ENCODE results near the gene ZNF277. TPM values are rescaled to one million over a fixed set of nuclear protein-coding genes. Genes with fewer than 3 reads are reported as not detected.

ZNF277 gene
- total RNA-seq, 6 donors from 2014 or later = 20.8 to 63.1 (median 34.8) TPM

GRCh38 chr7:112279042-112279441 lies 72.5 kb downstream of the ZNF277 start:
- WGBS, 2 donors = 90 to 92% methylated on average over 2 of the region's 2 CpGs
- H3K4me3 ChIP-seq = no peak overlapping the region
- no peaks in the 10 kb centered on the region for H3K9me3 ChIP-seq
- H3K27ac ChIP-seq = no peak overlapping the region
- DNase-seq (no peak), ATAC-seq (ENCODE audit: low FRiP score in 2 of 2) (no peak)
- no peak for TF ChIP-seq POLR2AphosphoS5 (IDR thresholded peaks at IDR 0.05)
- TF ChIP-seq POLR2A (IDR thresholded peaks at IDR 0.05) = no peak
- TF ChIP-seq, protein P1, sequence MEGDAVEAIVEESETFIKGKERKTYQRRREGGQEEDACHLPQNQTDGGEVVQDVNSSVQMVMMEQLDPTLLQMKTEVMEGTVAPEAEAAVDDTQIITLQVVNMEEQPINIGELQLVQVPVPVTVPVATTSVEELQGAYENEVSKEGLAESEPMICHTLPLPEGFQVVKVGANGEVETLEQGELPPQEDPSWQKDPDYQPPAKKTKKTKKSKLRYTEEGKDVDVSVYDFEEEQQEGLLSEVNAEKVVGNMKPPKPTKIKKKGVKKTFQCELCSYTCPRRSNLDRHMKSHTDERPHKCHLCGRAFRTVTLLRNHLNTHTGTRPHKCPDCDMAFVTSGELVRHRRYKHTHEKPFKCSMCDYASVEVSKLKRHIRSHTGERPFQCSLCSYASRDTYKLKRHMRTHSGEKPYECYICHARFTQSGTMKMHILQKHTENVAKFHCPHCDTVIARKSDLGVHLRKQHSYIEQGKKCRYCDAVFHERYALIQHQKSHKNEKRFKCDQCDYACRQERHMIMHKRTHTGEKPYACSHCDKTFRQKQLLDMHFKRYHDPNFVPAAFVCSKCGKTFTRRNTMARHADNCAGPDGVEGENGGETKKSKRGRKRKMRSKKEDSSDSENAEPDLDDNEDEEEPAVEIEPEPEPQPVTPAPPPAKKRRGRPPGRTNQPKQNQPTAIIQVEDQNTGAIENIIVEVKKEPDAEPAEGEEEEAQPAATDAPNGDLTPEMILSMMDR (IDR thresholded peaks at IDR 0.05) = no peak
- no peak for TF ChIP-seq EP300 (IDR thresholded peaks at IDR 0.05)
- H3K27me3 ChIP-seq = no peaks in the 10 kb centered on the region
- no peaks in the 10 kb centered on the region for H3K36me3 ChIP-seq
- no peaks in the 10 kb centered on the region for H3K4me1 ChIP-seq

DNA sequence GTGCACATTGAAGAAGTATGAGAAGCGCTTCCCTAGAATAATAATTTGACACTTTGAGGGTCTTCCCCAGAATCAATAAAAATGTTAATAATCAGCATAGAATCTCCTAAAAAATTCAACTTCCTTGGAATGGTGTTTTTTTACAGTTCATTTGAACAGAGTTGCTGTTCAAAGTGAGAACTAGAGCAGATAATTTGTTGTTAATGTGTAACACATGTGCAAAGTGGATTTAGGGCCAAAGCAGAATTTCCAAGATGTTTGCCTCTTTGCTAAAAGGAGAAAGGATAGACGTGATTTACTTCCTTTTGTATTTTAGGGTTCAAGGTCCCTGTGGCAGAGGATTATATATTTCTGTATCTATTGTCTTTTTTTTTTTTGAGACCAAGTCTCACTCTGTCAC lies 73.8 kb downstream of the ZNF277 start:
- no peak for ATAC-seq (ENCODE audit: low FRiP score in 2 of 2)
- DNase-seq = no peak
- H3K9me3 ChIP-seq = no peaks in the 10 kb centered on the region
- WGBS, 2 donors = 86 to 87% methylated on average over 2 of the region's 2 CpGs
- no peak overlapping the region for H3K4me3 ChIP-seq
- TF ChIP-seq, protein P1 (IDR thresholded peaks at IDR 0.05) = no peak
- TF ChIP-seq POLR2A (IDR thresholded peaks at IDR 0.05) = no peak
- no peak for TF ChIP-seq POLR2AphosphoS5 (IDR thresholded peaks at IDR 0.05)
- no peak for TF ChIP-seq EP300 (IDR thresholded peaks at IDR 0.05)
- H3K36me3 ChIP-seq = no peaks in the 10 kb centered on the region
- H3K27ac ChIP-seq = no peak overlapping the region
- no peaks in the 10 kb centered on the region for H3K27me3 ChIP-seq
- H3K4me1 ChIP-seq = no peaks in the 10 kb centered on the region

GRCh38 chr7:112282476-112283188 lies 76.1 kb downstream of the ZNF277 start:
- no peak for ATAC-seq (ENCODE audit: low FRiP score in 2 of 2)
- H3K9me3 ChIP-seq = no peaks in the 10 kb centered on the region
- DNase-seq = no peak
- no peak overlapping the region for H3K27ac ChIP-seq
- H3K4me1 ChIP-seq = peaks cover 0 to 9% (median 5%) of the 10 kb centered on the region in 4 donors
- no peak for TF ChIP-seq POLR2AphosphoS5 (IDR thresholded peaks at IDR 0.05)
- no peak for TF ChIP-seq POLR2A (IDR thresholded peaks at IDR 0.05)
- TF ChIP-seq, protein P1 (IDR thresholded peaks at IDR 0.05) = no peak
- no peak for TF ChIP-seq EP300 (IDR thresholded peaks at IDR 0.05)
- no peaks in the 10 kb centered on the region for H3K27me3 ChIP-seq
- WGBS, 2 donors = 97 to 100% methylated on average over 1 of the region's 1 CpG
- H3K36me3 ChIP-seq = no peaks in the 10 kb centered on the region
- no peak overlapping the region for H3K4me3 ChIP-seq

- Histone ChIP-seq H3K4me1 (peaks cover 0 to 9% (median 5%) of the 10 kb centered on the region in 4 donors), H3K27me3 (no peaks in the 10 kb centered on the region), H3K4me3 (no peak overlapping the region), H3K36me3 (peaks cover 0 to 5% (median 0%) of the 10 kb centered on the region in 4 donors), H3K27ac (no peak overlapping the region), H3K9me3 (no peaks in the 10 kb centered on the region)
- no peak for TF ChIP-seq EP300 (IDR thresholded peaks at IDR 0.05)
- no peak for TF ChIP-seq POLR2A (IDR thresholded peaks at IDR 0.05)
- TF ChIP-seq, protein P1 (IDR thresholded peaks at IDR 0.05) = no peak
- no peak for TF ChIP-seq POLR2AphosphoS5 (IDR thresholded peaks at IDR 0.05)
- WGBS, 2 donors = 91 to 96% methylated on average over 4 of the region's 4 CpGs
- ATAC-seq (ENCODE audit: low FRiP score in 2 of 2) (no peak), DNase-seq (no peak)
Observed at GRCh38 chr7:112283382-112283910, 77.0 kb downstream of the ZNF277 start.
